Measurements from ENCODE around the gene LRBA.

GRCh38 chr4:150264595-150265161, 750.4 kb downstream of the LRBA start:
- no peak for TF ChIP-seq ESRRA (IDR thresholded peaks at IDR 0.05; ENCODE audit: borderline replicate concordance, low read length)
- no peak for TF ChIP-seq POLR2A (IDR thresholded peaks at IDR 0.05; ENCODE audit: low read length)
- TF ChIP-seq POLR2AphosphoS2 (conservative IDR thresholded peaks at IDR 0.05; ENCODE audit: low read length) = no peak
- TF ChIP-seq SMC3 (IDR thresholded peaks at IDR 0.05) = no peak
- TF ChIP-seq HDAC2 (IDR thresholded peaks at IDR 0.05) = no peak

Measured in A549 (cell line).